Measurements from ENCODE around the gene HNRNPM.

The HNRNPM gene

GRCh38 chr19:8459095-8459494 is 14.3 kb downstream of the HNRNPM start:
- H3K9me3 Mint-ChIP-seq = no peaks in the 10 kb centered on the region
- H3K27me3 Mint-ChIP-seq (ENCODE audit: low read depth, poor library complexity) = peaks cover 3% of the 10 kb centered on the region
- H3K4me1 Mint-ChIP-seq = peaks cover 72% of the 10 kb centered on the region
- DNase-seq = no peak
- TF ChIP-seq CTCF (IDR thresholded peaks at IDR 0.05) = no peak
- H3K4me3 Mint-ChIP-seq = no peak overlapping the region
- H3K27ac Mint-ChIP-seq = no peak overlapping the region
- peaks cover 72% of the 10 kb centered on the region for H3K36me3 Mint-ChIP-seq (ENCODE audit: low read depth)

DNA sequence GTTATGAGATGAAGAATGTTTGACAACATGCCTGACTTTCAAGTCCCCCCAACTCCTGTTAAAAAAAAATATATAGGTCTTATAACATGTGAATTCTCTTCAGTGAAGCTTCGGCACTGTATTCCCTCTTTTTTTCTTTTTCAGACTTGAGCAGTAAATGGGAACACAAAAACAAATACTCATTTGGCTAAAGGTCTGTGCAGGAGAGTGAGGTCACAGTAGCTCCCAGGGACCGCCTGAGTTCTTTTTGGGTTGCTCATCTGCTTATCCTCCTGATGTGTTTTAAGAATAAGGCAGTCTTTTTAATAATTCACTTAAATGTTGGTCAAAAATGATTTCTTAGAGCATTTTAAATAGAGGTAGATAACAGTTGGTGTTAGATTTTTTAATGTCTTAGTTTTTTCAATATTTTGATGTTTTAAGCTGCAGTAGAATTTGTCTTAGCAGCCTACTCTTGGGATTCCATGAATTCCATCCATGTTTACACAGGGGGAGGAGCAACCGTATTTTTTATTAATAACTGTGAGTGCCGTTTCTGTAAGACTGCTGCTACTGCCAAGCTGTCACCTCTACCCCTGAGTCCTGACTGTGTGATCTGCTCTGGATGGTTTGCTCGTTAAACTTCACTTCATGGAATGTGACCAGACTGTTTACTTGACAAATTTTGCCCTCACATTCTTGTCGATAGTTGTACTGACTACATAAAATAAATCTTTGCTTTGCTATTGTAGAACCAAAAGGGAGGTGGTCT is 14.9 kb downstream of the HNRNPM start:
- no peak for TF ChIP-seq CTCF (IDR thresholded peaks at IDR 0.05)
- Mint-ChIP-seq H3K4me1 (peaks cover 66% of the 10 kb centered on the region), H3K4me3 (no peak overlapping the region), H3K36me3 (ENCODE audit: low read depth) (peaks cover 72% of the 10 kb centered on the region), H3K27me3 (ENCODE audit: low read depth, poor library complexity) (peaks cover 3% of the 10 kb centered on the region), H3K27ac (peak overlapping the region; percentile 54), H3K9me3 (no peaks in the 10 kb centered on the region)
- DNase-seq = no peak

DNA sequence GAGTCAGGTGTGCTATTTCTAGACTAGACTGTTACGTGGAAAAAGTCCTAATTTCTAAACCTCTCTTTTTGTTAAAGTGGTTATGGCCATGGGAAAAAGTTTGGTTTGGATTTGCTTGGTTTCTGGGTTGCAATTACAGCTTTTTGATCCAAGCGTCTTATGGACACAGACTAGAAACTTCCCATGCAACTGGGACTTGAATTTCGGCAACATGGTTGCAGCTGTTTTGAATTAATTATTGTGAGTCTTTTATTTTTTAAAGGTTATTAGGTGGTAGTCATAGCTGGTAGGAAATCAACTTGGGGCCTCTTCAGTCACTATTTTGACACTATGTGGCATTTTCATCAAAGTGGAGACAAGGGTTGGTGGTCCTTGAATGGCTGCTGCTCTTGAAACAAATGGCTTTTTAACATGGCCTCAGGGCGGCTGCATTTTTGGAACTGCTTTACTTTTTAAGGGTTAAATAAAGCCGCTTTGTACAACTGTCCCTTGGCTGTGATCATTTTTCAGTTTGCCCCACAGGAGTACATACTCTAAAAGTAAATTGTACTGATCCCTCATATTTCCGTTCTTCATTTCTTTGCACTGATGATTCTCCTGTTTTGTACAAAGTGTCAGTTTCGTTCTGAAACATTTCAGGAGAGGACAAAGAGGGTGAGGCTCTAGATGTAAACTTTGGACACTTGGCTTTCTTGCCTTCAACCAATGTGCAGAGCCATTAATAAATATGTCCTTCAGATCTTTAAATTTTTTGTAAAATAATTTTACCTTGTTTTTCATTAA is 15.9 kb downstream of the HNRNPM start:
- peaks cover 3% of the 10 kb centered on the region for H3K27me3 Mint-ChIP-seq (ENCODE audit: low read depth, poor library complexity)
- no peaks in the 10 kb centered on the region for H3K9me3 Mint-ChIP-seq
- peaks cover 56% of the 10 kb centered on the region for H3K4me1 Mint-ChIP-seq
- peaks cover 72% of the 10 kb centered on the region for H3K36me3 Mint-ChIP-seq (ENCODE audit: low read depth)
- H3K27ac Mint-ChIP-seq = peak overlapping the region; percentile 54
- H3K4me3 Mint-ChIP-seq = no peak overlapping the region
- TF ChIP-seq CTCF (IDR thresholded peaks at IDR 0.05) = no peak
- DNase-seq = no peak

DNA sequence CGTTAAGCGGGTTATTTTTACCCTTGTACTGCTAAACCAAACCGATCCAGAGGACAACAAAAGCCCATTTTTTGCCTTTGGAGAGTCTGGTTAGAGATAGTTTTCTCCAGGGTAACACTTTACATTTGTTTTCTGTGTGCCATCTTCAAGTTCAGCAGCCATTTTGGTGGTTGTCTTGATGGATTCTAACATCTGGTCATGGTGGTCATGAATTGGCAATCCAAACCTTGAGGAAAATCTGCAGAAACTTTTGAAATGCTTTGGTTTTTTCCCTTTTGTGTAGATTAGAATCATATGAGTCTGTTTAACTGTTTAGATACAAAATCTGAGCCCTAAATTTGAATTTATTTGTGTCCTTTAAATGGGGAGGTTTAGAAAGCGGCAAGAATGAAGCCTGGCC is 16.6 kb downstream of the HNRNPM start:
- DNase-seq = no peak
- peaks cover 3% of the 10 kb centered on the region for H3K27me3 Mint-ChIP-seq (ENCODE audit: low read depth, poor library complexity)
- no peak for TF ChIP-seq CTCF (IDR thresholded peaks at IDR 0.05)
- H3K27ac Mint-ChIP-seq = peak overlapping the region; percentile 61
- no peaks in the 10 kb centered on the region for H3K9me3 Mint-ChIP-seq
- H3K36me3 Mint-ChIP-seq (ENCODE audit: low read depth) = peaks cover 72% of the 10 kb centered on the region
- H3K4me3 Mint-ChIP-seq = no peak overlapping the region
- peaks cover 50% of the 10 kb centered on the region for H3K4me1 Mint-ChIP-seq

DNA sequence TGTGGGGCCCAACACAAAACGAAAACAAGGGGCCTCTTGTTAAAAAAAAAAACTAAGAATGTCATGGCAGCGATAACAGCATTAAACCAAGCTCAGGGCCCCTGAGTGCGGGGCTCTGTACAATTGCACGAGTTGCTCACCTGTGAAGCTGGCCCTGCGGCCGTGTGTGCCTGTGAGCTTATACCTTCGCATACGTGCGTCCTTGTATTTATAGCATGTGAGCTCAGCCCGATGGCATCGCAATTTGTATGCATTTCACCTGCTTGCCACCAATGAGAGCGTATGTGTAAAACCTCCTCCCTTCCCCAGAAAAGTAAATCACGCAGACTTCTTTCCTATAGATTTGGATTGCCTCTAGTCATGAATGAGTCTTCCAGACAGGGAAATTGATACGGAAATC is 17.1 kb downstream of the HNRNPM start:
- Mint-ChIP-seq H3K36me3 (ENCODE audit: low read depth) (peaks cover 72% of the 10 kb centered on the region), H3K4me3 (no peak overlapping the region), H3K9me3 (no peaks in the 10 kb centered on the region), H3K27me3 (ENCODE audit: low read depth, poor library complexity) (peaks cover 3% of the 10 kb centered on the region), H3K27ac (peak overlapping the region; percentile 61), H3K4me1 (peaks cover 44% of the 10 kb centered on the region)
- TF ChIP-seq CTCF (IDR thresholded peaks at IDR 0.05) = no peak
- DNase-seq = no peak
